G401.6 (cell line): ENCODE data around the gene LTK.
"Not testable (repeated sequence)": the region's sequence is repeated elsewhere in the genome, so short reads cannot be mapped to it uniquely, and the experiment has no call there.

Experiments
- FAIRE-seq: peaks from 2 replicates; lab custom pipeline; 2012; peaks lifted over from hg19 to GRCh38; lab: Jason Lieb, UNC

Gene LTK

GRCh38 chr15:41474941-41475340 is 38.7 kb downstream of the LTK start:
- FAIRE-seq: no peak

- no peak for FAIRE-seq
These were observed 39.2 kb downstream of the LTK start for GRCh38 chr15:41474436-41474835.

- FAIRE-seq: no peak
These were observed 40.2 kb downstream of the LTK start for GRCh38 chr15:41473418-41473817.

- not testable (repeated sequence) for FAIRE-seq
These were observed 44.0 kb downstream of the LTK start for GRCh38 chr15:41469644-41470043.

GRCh38 chr15:41466711-41467110 is 46.9 kb downstream of the LTK start:
- FAIRE-seq: no peak

- FAIRE-seq: peak; percentile 89
These were observed 47.7 kb downstream of the LTK start for GRCh38 chr15:41465822-41466421.

- FAIRE-seq: no peak
These were observed 48.6 kb downstream of the LTK start for GRCh38 chr15:41464889-41465580.

GRCh38 chr15:41462084-41462795 is 51.4 kb downstream of the LTK start:
- no peak for FAIRE-seq
